NCI-H2107 treated with DMSO at 0.1 percent for 48 hours (cell line): ENCODE results near the gene NXT1.

ENCODE experiments used
- DNase-seq: peaks from one replicate; lab custom pipeline; 2025; ENCODE audit not compliant: unreplicated experiment; lab: John Stamatoyannopoulos, UW

Gene NXT1

DNA sequence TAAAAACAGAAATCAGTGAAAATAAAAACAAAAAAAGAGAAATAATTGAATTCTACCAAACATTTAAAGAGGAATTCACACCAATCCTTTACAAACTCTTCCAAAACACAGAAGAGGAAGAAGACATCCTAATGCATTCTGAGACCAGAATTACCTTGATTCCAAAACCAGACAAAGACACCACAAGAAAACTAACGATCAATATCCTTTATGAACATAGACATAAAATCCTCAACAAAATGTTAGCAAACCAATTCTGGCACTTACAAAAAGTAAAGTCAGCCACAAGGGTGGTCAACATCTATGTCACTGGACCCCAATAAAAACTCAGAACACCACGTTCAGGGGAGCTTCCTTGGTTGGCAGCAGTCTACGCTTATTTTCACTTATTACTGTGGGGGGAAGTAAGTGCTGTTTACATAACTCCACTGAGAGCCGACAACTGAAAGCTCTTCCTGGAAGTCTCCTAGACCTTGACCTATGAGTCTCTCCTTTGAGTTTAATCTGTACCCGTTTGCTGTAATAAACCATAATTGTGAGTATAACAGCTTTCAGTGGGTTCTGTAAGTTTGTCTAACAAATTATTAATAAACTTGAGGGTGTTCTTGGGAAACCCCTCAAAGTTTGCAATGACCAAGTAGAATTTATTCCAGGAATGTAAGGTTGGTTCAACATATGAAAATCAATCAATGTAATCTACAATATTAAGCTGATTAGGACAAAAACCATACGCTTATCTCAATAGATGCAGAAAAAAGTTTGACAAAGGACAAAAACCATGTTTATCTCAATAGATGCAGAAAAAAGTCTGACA is 35.9 kb downstream of the NXT1 start:
- no peak for DNase-seq

DNA sequence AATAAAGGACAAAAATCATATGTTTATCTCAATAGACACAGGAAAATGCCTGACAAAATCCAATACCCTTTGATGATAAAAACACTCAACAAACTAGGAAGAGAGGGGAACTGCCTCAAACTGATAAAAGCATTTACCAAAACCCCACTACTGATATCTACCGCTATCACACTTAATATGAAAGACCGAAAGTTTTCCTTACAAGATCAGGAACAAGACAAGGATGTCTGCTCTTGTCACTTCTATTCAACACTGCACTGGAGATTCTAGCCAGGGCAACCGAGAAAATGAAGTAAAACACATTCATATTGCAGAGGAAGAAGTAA is 36.5 kb downstream of the NXT1 start:
- no peak for DNase-seq

DNA sequence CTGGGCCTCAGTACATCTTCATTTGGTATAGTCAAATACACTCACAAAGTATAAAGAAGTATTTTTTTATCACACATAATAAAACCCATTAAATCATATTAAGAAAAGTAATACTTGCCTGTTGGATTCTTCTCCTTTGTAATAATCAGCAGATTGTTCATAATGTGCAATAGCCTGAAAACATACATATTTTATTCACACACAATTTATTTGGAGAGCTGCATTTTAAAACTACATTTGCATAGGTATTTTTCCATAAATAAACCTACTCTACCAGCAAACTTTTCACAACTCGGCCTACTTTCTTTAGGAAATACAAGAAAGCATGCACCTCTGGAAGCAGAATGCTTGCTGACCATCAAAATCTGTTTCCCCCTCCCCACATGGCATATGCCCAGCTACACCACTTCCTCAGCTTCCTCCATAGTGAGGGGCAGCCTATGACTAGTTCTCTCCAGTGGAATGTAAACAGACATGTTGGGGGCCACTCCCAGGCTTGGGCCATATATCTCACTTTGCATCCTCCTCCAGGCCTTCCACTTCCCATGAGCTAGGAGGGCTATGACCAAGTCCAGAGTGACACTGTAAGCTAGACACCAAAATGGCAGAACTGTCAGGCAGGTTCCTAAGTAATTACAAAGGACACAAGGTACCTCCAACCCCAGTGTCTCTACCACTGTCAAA is 39.6 kb downstream of the NXT1 start:
- DNase-seq = no peak

DNA sequence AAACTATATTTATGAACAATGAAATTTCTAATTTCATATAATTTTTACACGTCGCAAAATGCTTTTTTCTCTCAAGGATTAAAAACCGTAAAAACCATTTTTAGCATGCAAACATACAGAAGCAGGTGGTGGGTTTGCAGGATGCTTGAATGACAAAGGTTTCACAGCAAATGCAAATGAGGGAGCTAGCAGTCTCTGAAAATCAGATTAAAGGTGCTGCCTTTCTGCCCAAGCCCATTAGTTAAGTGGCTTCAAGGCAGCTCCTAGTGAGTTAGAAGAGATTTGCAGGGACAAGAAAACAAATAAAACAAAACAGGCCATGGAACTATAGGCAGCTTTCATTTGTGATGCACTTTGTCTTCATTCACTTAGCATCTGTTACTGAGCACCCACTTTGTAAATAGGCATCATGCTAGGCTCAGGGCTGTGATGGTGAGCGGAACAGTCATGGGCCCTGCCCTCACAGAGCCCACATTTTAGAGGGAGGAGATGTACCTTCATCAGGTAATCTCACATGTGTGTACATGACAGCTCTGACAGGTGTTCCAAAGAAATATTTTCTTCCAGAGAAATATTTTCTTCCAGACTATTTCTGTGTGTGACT is 41.2 kb downstream of the NXT1 start:
- no peak for DNase-seq

DNA sequence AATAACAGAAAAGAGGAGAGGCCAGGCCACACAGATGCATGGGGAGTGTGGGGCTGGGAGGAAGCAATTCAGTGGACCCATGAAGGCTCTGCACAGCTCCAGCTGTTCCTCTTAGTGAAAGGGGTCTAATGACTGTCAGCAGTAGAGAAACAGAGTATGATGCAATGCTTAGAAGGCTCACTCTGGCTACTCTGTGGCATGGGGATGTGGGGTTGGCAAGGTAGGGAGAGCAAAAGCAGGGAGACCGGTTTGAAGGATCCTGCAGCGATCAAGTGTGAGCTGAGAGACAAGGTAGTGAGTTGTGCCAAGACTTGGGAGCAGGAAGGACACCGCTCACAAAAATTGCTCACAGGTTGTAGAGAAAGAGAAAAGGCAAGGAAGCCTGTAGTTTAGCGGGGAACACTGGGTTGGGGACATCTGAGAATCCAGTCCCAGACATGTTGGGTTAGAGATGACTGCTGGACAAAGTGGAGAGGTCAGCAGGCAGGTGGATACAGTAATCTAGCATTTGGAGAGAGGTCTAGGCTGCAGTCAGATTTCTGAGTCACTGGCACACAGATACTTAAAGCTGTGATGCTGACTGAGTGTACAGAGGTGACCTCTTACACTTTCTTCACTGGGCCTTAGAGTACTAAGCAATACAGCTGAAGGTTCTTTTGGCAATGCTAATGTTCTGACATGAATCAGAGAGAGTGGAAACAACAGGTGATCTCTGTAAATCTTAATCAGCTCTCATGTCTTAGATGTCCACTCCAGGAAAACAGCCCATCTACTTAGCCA is 43.6 kb downstream of the NXT1 start:
- no peak for DNase-seq

DNA sequence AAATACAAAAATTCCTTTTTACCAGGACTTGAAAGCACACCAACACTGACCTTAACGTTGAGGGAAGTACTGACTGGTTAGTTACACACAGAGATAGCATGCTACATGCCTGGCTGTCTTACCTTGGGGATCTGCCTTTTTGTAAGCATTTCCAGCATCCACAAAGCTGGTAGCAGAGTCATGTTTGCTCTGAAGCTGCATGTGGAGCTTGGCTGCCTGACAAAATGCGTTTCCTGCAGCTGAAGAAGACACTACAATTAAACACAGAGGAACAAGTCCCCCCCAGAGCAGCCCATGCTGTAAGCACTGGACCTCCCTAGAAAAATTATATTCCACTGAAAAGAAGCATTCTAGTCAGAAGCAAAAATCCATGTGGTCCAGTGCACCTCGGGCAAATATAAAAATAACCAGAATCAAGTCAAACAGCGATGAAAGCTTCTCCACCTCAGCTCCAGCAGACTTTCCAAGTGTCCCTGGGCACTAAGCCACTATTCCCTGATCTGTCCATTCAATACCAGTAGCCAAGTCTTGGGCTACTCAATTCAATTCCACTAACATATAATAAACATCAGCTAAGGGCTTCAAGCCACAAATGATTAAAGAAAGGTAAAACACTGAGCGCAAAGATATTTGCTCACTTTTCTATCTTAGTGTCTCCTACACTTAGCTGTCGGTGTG is 46.5 kb downstream of the NXT1 start:
- DNase-seq = no peak

DNA sequence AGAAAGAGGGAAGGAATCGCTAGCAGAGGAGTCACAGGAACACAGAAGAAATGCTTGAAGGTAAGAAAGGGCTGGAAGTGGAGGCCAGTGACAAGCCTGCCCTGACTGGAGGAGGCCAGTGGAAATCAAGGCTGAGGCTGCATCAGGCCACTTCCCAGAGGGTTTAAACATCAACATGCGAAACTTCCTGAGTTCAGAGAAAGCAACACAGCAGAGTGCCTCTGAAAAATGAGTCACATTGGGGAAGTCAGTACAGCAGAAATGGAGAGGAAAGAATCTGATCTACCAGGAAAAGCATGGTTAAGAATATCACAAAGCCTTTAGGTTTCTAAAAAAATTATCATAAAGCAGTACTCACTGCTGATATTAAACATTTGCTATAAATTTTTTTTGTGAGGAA is 47.4 kb downstream of the NXT1 start:
- no peak for DNase-seq

DNA sequence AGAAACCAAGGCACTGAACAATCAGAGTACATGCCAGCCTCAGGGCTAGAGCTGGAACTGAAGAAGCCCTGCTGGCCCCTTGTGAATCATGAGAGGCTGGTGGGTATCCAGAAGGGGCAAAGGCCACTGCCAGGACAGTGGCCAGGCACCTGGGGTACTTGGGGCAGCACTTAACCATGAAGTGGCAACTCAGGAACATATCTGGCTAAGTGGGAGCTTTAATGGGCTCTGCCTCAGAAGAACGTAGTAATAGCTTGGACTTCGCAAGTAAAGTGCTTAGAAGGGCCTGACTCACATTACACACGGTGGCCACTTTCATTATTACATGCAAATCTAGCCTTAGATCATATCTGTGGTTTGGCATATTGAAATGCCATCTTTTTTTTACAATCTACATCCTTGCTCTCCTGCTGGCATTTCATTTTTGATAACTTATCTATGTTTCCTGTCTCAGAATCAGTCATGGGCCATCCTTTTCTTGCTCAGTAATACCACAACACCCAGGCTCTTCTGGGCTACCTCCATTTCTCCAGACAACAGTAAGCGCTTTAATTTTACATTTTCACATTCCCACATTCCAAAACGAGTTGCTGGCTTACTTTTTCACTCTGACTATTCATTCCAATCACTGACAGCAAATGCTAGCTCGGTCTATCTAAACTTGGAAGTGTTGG is 49.1 kb downstream of the NXT1 start:
- DNase-seq = peak; percentile 10

DNA sequence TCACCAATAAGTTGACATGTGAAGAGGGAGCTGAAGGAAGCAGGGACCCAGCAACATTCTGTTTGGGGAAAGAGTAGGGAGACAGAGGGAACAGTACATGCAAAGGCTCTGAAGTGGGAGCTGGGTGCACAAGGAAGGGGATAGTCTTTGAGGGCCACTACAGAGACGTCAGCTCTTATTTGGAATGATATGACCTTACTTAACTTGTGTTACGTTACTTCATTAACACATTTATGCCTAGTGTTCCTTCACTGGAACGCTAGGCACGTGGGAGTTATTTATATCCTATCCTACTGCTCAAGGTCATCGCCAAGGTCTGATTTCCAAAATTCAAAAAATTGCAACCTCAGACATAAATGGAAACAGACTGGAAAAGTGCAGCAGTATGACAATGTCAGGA is 50.5 kb downstream of the NXT1 start:
- no peak for DNase-seq

DNA sequence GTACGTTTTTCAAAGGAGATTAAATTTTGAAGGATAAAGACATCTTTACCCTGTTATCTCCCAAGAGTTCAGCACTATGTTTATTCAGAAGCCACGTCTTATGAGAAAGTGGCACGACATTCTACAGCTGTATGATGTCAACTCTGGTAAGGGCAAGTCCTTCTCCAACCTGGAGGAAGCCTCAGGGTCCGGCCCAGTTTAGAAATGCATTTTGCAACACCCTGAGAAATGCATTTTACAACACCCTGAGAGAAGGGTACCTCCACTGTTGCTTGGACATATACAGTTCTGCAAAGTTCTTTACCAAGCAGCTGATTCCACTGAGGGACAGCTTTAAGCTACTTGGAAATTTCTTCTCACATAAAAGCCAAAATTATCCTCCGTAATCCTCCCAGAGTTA is 53.2 kb downstream of the NXT1 start:
- no peak for DNase-seq

DNA sequence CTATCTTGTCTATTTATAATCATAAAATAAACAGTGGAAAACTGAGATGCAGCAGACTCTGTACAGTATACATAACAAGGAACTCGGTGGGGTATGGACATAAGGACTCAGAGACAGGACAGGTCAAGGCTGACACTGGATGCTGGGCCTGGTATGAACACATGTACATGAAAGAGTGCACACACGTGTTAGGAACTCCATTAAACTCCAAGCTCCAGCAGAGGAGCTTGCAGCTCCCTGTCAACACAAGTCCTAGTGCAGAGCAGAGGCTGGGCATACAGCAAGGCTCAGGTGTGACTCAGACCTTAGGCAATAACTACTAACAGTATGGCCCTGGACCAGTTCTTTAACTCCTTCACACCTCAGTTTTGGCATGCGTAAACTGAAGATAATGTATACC is 53.6 kb downstream of the NXT1 start:
- DNase-seq = no peak
